Frontal cortex (tissue), 4 donors: Measurements from ENCODE around the gene PANK1. TPM values are rescaled to one million over a fixed set of nuclear protein-coding genes. Genes with fewer than 3 reads are reported as not detected.
A peak's percentile ranks its signal among the peaks of the same experiment; 100 is the strongest.
"Not testable (repeated sequence)": the region's sequence is repeated elsewhere in the genome, so short reads cannot be mapped to it uniquely, and the experiment has no call there.

ENCODE experiments used
- DNase-seq, 2 donors: peaks; one replicate each; pipeline ENCODE4 v3.0.0; 2012; ENCODE audit warnings: low spot score in 2 of 2
- FAIRE-seq: peaks from 2 replicates; lab custom pipeline; 2012; peaks lifted over from hg19 to GRCh38; lab: Jason Lieb, UNC
- small RNA-seq: library from RNA; depleted of rRNA; stranded (forward); fragments of <200 nt; gene quantifications from one replicate; pipeline ENCODE3, GENCODE V24; 2014
- total RNA-seq: library from RNA; depleted of rRNA; stranded (reverse); fragments of >200 nt; gene quantifications from one replicate; pipeline ENCODE4 v1.2.3, GENCODE V29; 2014
- donor health status: control.
- donor health status: control.
- donor health status: control.

Gene PANK1
- total RNA-seq, 1 donor from 2014 or later = 35.5 TPM

GRCh38 chr10:89549510-89549909 lies 95.5 kb downstream of the PANK1 start:
- DNase-seq (no peak), FAIRE-seq (no peak)

GRCh38 chr10:89548673-89549072 lies 96.4 kb downstream of the PANK1 start:
- no peak for DNase-seq
- FAIRE-seq = no peak

- no peak for DNase-seq
- no peak for FAIRE-seq
Observed at GRCh38 chr10:89547853-89548513, 97.1 kb downstream of the PANK1 start.

GRCh38 chr10:89546651-89547050 lies 98.4 kb downstream of the PANK1 start:
- not testable (repeated sequence) for FAIRE-seq, DNase-seq

GRCh38 chr10:89543841-89544240 lies 101.2 kb downstream of the PANK1 start:
- FAIRE-seq = no peak
- no peak for DNase-seq

- no peak for DNase-seq
- FAIRE-seq = no peak
Observed at GRCh38 chr10:89540420-89540949, 104.6 kb downstream of the PANK1 start.

GRCh38 chr10:89537364-89537763 lies 107.7 kb downstream of the PANK1 start:
- DNase-seq (no peak), FAIRE-seq (no peak)

- FAIRE-seq = no peak
- no peak for DNase-seq
Observed at GRCh38 chr10:89536013-89536354, 109.1 kb downstream of the PANK1 start.

GRCh38 chr10:89535171-89536012 lies 109.7 kb downstream of the PANK1 start, which contains the start of gene SLC16A12:
Gene SLC16A12 (minus strand): TSS chr10:89535594. CDS start chr10:89462578, 73,016 bp downstream.
- no peak for DNase-seq
- no peak for FAIRE-seq

- DNase-seq (no peak), FAIRE-seq (no peak)
Observed at GRCh38 chr10:89534826-89535166, 110.2 kb downstream of the PANK1 start.

Small RNA genes within 50 kb of the gene (small RNA-seq; reads per million reads assigned to genes)
- 224 reads per million, percentile 98 among the genes with 10 or more reads in this experiment for gene MIR107

Other genes with a start within 250 kb of the PANK1 start
- 64.8 TPM for gene IFIT5, start 230.7 kb downstream of the PANK1 start, total RNA-seq
- 1.2 TPM for gene SLC16A12, start 109.6 kb downstream of the PANK1 start, total RNA-seq
- 11.0 TPM for gene KIF20B, start 56.3 kb upstream of the PANK1 start, total RNA-seq